Mononuclear cell (primary cell): ENCODE data around the gene PRPF18. TPM values are rescaled to one million over a fixed set of nuclear protein-coding genes. Genes with fewer than 3 reads are reported as not detected.
"Not testable (repeated sequence)": the region's sequence is repeated elsewhere in the genome, so short reads cannot be mapped to it uniquely, and the experiment has no call there.

Experiments used
- H3K27me3 ChIP-seq: 2 replicates; pipeline ENCODE4 v1.6.0; 2011; ENCODE audit warnings: low read length, control low read depth; ENCODE audit not compliant: insufficient read depth
- H3K4me1 ChIP-seq: 2 replicates; pipeline ENCODE4 v1.5.1; 2011; ENCODE audit warnings: mild to moderate bottlenecking, low read length, control low read depth; ENCODE audit not compliant: insufficient read depth
- H3K4me3 ChIP-seq: 2 replicates; pipeline ENCODE4 v1.5.1; 2011; ENCODE audit warnings: mild to moderate bottlenecking, low read length, moderate library complexity
- H3K9me3 ChIP-seq: 2 replicates; pipeline ENCODE4 v1.5.1; 2011; ENCODE audit warnings: low read depth, mild to moderate bottlenecking, control low read depth, low read length
- total RNA-seq: library from RNA; depleted of rRNA; stranded (reverse); fragments of >200 nt; gene quantifications from one replicate; pipeline ENCODE4 v1.2.3, GENCODE V29; 2012

Gene PRPF18
- total RNA-seq = 42.7 TPM

GRCh38 chr10:13586676-13587355 lies at the start of gene PRPF18:
TSS of gene PRPF18 (plus strand) at chr10:13586965. CDS start at chr10:13587087, 122 bp downstream.
- Histone ChIP-seq H3K9me3 (no peaks in the 10 kb centered on the region), H3K4me1 (peaks cover 13% of the 10 kb centered on the region), H3K4me3 (peak within 1 kb of the TSS; percentile 99), H3K27me3 (peaks cover 31% of the 10 kb centered on the region)

- H3K4me3 ChIP-seq, H3K27me3 ChIP-seq, H3K9me3 ChIP-seq, H3K4me1 ChIP-seq: not testable (repeated sequence)
These were observed 48.8 kb upstream of the PRPF18 start for GRCh38 chr10:13537985-13538384.

GRCh38 chr10:13542533-13542932 lies 44.2 kb upstream of the PRPF18 start:
- Histone ChIP-seq H3K4me1 (no peaks in the 10 kb centered on the region), H3K27me3 (peaks cover 14% of the 10 kb centered on the region), H3K4me3 (no peak overlapping the region), H3K9me3 (no peaks in the 10 kb centered on the region)

GRCh38 chr10:13550802-13551201 lies 36.0 kb upstream of the PRPF18 start:
- Histone ChIP-seq H3K4me1 (no peaks in the 10 kb centered on the region), H3K27me3 (peaks cover 8% of the 10 kb centered on the region), H3K9me3 (peaks cover 19% of the 10 kb centered on the region), H3K4me3 (no peak overlapping the region)

- Histone ChIP-seq H3K27me3 (peaks cover 4% of the 10 kb centered on the region), H3K4me3 (no peak overlapping the region), H3K9me3 (peaks cover 5% of the 10 kb centered on the region), H3K4me1 (peaks cover 4% of the 10 kb centered on the region)
These were observed 30.8 kb upstream of the PRPF18 start for GRCh38 chr10:13555884-13556510.

GRCh38 chr10:13559124-13559700 lies 27.6 kb upstream of the PRPF18 start:
- no peaks in the 10 kb centered on the region for H3K27me3 ChIP-seq
- H3K4me3 ChIP-seq = no peak overlapping the region
- H3K9me3 ChIP-seq = no peaks in the 10 kb centered on the region
- H3K4me1 ChIP-seq = peaks cover 4% of the 10 kb centered on the region

- no peaks in the 10 kb centered on the region for H3K27me3 ChIP-seq
- H3K4me1 ChIP-seq = peaks cover 4% of the 10 kb centered on the region
These were observed 26.2 kb upstream of the PRPF18 start for GRCh38 chr10:13560597-13560996.

GRCh38 chr10:13563481-13564445 lies 23.0 kb upstream of the PRPF18 start:
- Histone ChIP-seq H3K4me1 (peaks cover 10% of the 10 kb centered on the region), H3K27me3 (no peaks in the 10 kb centered on the region), H3K9me3 (no peaks in the 10 kb centered on the region), H3K4me3 (no peak overlapping the region)

More at GRCh38 chr10:13560597-13560996, 26.2 kb upstream of the PRPF18 start:
- no peak overlapping the region for H3K4me3 ChIP-seq
- H3K9me3 ChIP-seq = no peaks in the 10 kb centered on the region

GRCh38 chr10:13564576-13564975 lies 22.2 kb upstream of the PRPF18 start:
- Histone ChIP-seq H3K9me3 (no peaks in the 10 kb centered on the region), H3K4me3 (no peak overlapping the region), H3K27me3 (no peaks in the 10 kb centered on the region), H3K4me1 (peaks cover 10% of the 10 kb centered on the region)

- Histone ChIP-seq H3K4me1 (peaks cover 10% of the 10 kb centered on the region), H3K9me3 (no peaks in the 10 kb centered on the region), H3K27me3 (no peaks in the 10 kb centered on the region), H3K4me3 (no peak overlapping the region)
These were observed 19.7 kb upstream of the PRPF18 start for GRCh38 chr10:13567030-13567429.

GRCh38 chr10:13571541-13571940 lies 15.2 kb upstream of the PRPF18 start:
- no peaks in the 10 kb centered on the region for H3K9me3 ChIP-seq
- H3K27me3 ChIP-seq = no peaks in the 10 kb centered on the region
- no peak overlapping the region for H3K4me3 ChIP-seq
- peaks cover 10% of the 10 kb centered on the region for H3K4me1 ChIP-seq

GRCh38 chr10:13573960-13574359 lies 12.8 kb upstream of the PRPF18 start:
- Histone ChIP-seq H3K4me1 (no peaks in the 10 kb centered on the region), H3K27me3 (no peaks in the 10 kb centered on the region), H3K4me3 (no peak overlapping the region), H3K9me3 (no peaks in the 10 kb centered on the region)

GRCh38 chr10:13585195-13585751 lies 1.5 kb upstream of the PRPF18 start:
- H3K27me3 ChIP-seq = peaks cover 31% of the 10 kb centered on the region
- no peaks in the 10 kb centered on the region for H3K9me3 ChIP-seq
- H3K4me1 ChIP-seq = peaks cover 13% of the 10 kb centered on the region
- H3K4me3 ChIP-seq = no peak overlapping the region

- Histone ChIP-seq H3K27me3 (peaks cover 31% of the 10 kb centered on the region), H3K4me3 (no peak overlapping the region), H3K9me3 (no peaks in the 10 kb centered on the region), H3K4me1 (peaks cover 13% of the 10 kb centered on the region)
These were observed 822 bp upstream of the PRPF18 start for GRCh38 chr10:13585943-13586342.
